HCT116 (cell line): ENCODE data around the gene LCN6. TPM values are rescaled to one million over a fixed set of nuclear protein-coding genes. Genes with fewer than 3 reads are reported as not detected.

ENCODE experiments used
- ATAC-seq: fragments of 200-7000 bp; cut with Tn5 transposase; 2 replicates; pipeline ENCODE4 v1.9.1; 2020; ENCODE audit warnings: mild to moderate bottlenecking, moderate library complexity
- BruUV-seq: library from RNA; stranded (reverse); fragments of 400-500 nt; replicated peaks from 2 replicates; lab custom pipeline; 2021; lab: Mats Ljungman, UMichigan
- CTCF ChIA-PET: fragments of 300-600 bp; sonication (Branson Sonifier 250); formaldehyde crosslinking; loops from one replicate; lab custom pipeline; 2021; ENCODE audit warnings: antibody characterized with exemption; lab: Charles Lee
- POLR2A ChIA-PET: fragments of 300-600, 350-600 bp; sonication (Branson Sonifier 250); formaldehyde crosslinking; loops from one replicate; lab custom pipeline; 2021; ENCODE audit warnings: antibody characterized with exemption; lab: Charles Lee
- RAD21 ChIA-PET, 2 experiments: fragments of 300-600 bp; sonication (Branson Sonifier 250); formaldehyde crosslinking; loops; one replicate each; lab custom pipeline; 2023; ENCODE audit warnings: low total read pairs in 2 of 2; ENCODE audit not compliant: uncharacterized antibody in 2 of 2, unreplicated experiment in 2 of 2, low non-redundant PET in 1 of 2; lab: Charles Lee
- DNase-seq: peaks from one replicate; pipeline ENCODE4 v3.0.0-alpha.2; 2010; ENCODE audit warnings: low read depth, low spot score
- H2AFZ ChIP-seq: fragments of 200-600 bp; shearing (Covaris generic), sonication (generic); 2 replicates; pipeline ENCODE4 v1.6.1; 2017; ENCODE audit warnings: low read depth, mixed run types, mixed read lengths, antibody characterized with exemption, low read length; ENCODE audit not compliant: poor library complexity, severe bottlenecking
- H3K27ac ChIP-seq: 2 replicates; pipeline ENCODE4 v1.5.1; 2012; ENCODE audit warnings: low read depth, low read length
- H3K27me3 ChIP-seq: fragments of 200-600 bp; sonication (generic); 2 replicates; pipeline ENCODE4 v1.6.1; 2016; ENCODE audit warnings: mixed run types, low read length, mixed read lengths; ENCODE audit not compliant: insufficient read depth
- H3K36me3 ChIP-seq, 2 experiments: fragments of 200-500 bp in 1 of 2; fragments of 200-600 bp in 1 of 2; sonication (Bioruptor generic) in 1 of 2; sonication (generic) in 1 of 2; 2 replicates each; pipeline versions ENCODE4 v1.5.1 to v1.6.1; 2014 to 2016; ENCODE audit warnings: low read length in 2 of 2, inconsistent platforms in 1 of 2, mixed read lengths in 1 of 2, mixed run types in 1 of 2; ENCODE audit not compliant: insufficient read depth in 2 of 2, control insufficient read depth in 1 of 2
- H3K4me1 ChIP-seq, 2 experiments: fragments of 200-600 bp in 1 of 2; sonication (generic) in 1 of 2; 2 replicates each; pipeline versions ENCODE4 v1.5.1 to v1.6.1; 2012 to 2017; ENCODE audit warnings: low read length in 2 of 2, inconsistent platforms in 1 of 2, mild to moderate bottlenecking in 1 of 2, mixed read lengths in 1 of 2, mixed run types in 1 of 2, moderate library complexity in 1 of 2; ENCODE audit not compliant: insufficient read depth in 2 of 2, control insufficient read depth in 1 of 2
- H3K4me2 ChIP-seq: fragments of 200-600 bp; sonication (generic); 2 replicates; pipeline ENCODE4 v1.6.1; 2017; ENCODE audit warnings: mixed run types, low read length, mixed read lengths
- H3K4me3 ChIP-seq, 2 experiments: fragments of 200-600 bp in 1 of 2; sonication (generic) in 1 of 2; replicated peaks in 1 of 2; 2 replicates each; pipeline ENCODE4 v1.5.1; 2011 to 2016; ENCODE audit warnings: low read length in 2 of 2, control low read depth in 1 of 2, low read depth in 1 of 2, mild to moderate bottlenecking in 1 of 2, mixed read lengths in 1 of 2, mixed run types in 1 of 2
- H3K79me2 ChIP-seq: fragments of 200-600 bp; sonication (generic); 2 replicates; pipeline ENCODE4 v1.6.1; 2017; ENCODE audit warnings: mild to moderate bottlenecking, mixed run types, low read length, moderate library complexity, mixed read lengths; ENCODE audit not compliant: insufficient read depth
- H3K9ac ChIP-seq: fragments of 200-600 bp; sonication (generic); 2 replicates; pipeline ENCODE4 v1.6.1; 2016; ENCODE audit warnings: low read length, mixed read lengths
- H3K9me2 ChIP-seq: fragments of 200-600 bp; sonication (generic), shearing (Covaris generic); 2 replicates; pipeline ENCODE4 v1.6.1; 2017; ENCODE audit warnings: mixed run types, mild to moderate bottlenecking, moderate library complexity; ENCODE audit not compliant: insufficient read depth
- H3K9me3 ChIP-seq, 2 experiments: fragments of 200-500 bp in 1 of 2; fragments of 200-600 bp in 1 of 2; sonication (Bioruptor generic) in 1 of 2; sonication (generic) in 1 of 2; 2 replicates each; pipeline ENCODE4 v1.6.1; 2014 to 2017; ENCODE audit warnings: low read length in 2 of 2, mixed read lengths in 2 of 2, inconsistent platforms in 1 of 2, low read depth in 1 of 2, mild to moderate bottlenecking in 1 of 2, mixed run types in 1 of 2, moderate library complexity in 1 of 2; ENCODE audit not compliant: control insufficient read depth in 1 of 2, insufficient read depth in 1 of 2
- H4K20me1 ChIP-seq: fragments of 200-600 bp; sonication (generic), shearing (Covaris generic); 2 replicates; pipeline ENCODE4 v1.6.1; 2017; ENCODE audit warnings: mixed run types, mild to moderate bottlenecking, moderate library complexity; ENCODE audit not compliant: insufficient read depth
- CBX3 ChIP-seq: IDR thresholded peaks from 2 replicates; pipeline ENCODE4 v1.6.1; 2012; ENCODE audit warnings: low read depth
- CEBPB ChIP-seq: IDR thresholded peaks from 2 replicates; pipeline ENCODE4 v1.6.1; 2012; ENCODE audit warnings: low read depth
- EGR1 ChIP-seq: IDR thresholded peaks from 2 replicates; pipeline ENCODE4 v1.6.1; 2012; ENCODE audit warnings: low read depth
- ELF1 ChIP-seq: IDR thresholded peaks from 2 replicates; pipeline ENCODE4 v1.6.1; 2012; ENCODE audit warnings: low read depth, borderline replicate concordance
- EZH2 ChIP-seq: fragments of 200-600 bp; sonication (generic); IDR thresholded peaks from 2 replicates; pipeline ENCODE4 v1.6.1; 2017; ENCODE audit warnings: antibody characterized with exemption, mixed run types
- EZH2phosphoT487 ChIP-seq: fragments of 200-600 bp; IDR thresholded peaks from 2 replicates; pipeline ENCODE4 v1.6.1; 2018; ENCODE audit warnings: antibody characterized with exemption, borderline replicate concordance
- FOSL1 ChIP-seq: IDR thresholded peaks from 2 replicates; pipeline ENCODE4 v1.6.1; 2012; ENCODE audit warnings: low read depth
- POLR2A ChIP-seq: IDR thresholded peaks from 2 replicates; pipeline ENCODE4 v1.7.0; 2011; ENCODE audit warnings: borderline replicate concordance; ENCODE audit not compliant: insufficient read depth, insufficient read length; ENCODE audit errors: extremely low read depth
- POLR2AphosphoS5 ChIP-seq: IDR thresholded peaks from 2 replicates; pipeline ENCODE4 v1.6.1; 2011; ENCODE audit warnings: mild to moderate bottlenecking, low read depth, low read length, moderate library complexity
- SIN3A ChIP-seq: IDR thresholded peaks from 2 replicates; pipeline ENCODE4 v1.6.1; 2012; ENCODE audit warnings: low read depth
- SP1 ChIP-seq: IDR thresholded peaks from 2 replicates; pipeline ENCODE4 v1.6.1; 2012; ENCODE audit warnings: low read depth
- SRF ChIP-seq: IDR thresholded peaks from 2 replicates; pipeline ENCODE4 v1.6.1; 2012; ENCODE audit warnings: low read depth
- TCF7L2 ChIP-seq: IDR thresholded peaks from 2 replicates; pipeline ENCODE4 v1.7.0; 2011; ENCODE audit warnings: borderline replicate concordance, inconsistent platforms; ENCODE audit not compliant: insufficient read depth, insufficient read length; ENCODE audit errors: extremely low read depth
- YY1 ChIP-seq: IDR thresholded peaks from 2 replicates; pipeline ENCODE4 v1.6.1; 2011; ENCODE audit warnings: low read length, low read depth, moderate library complexity, mild to moderate bottlenecking; ENCODE audit not compliant: insufficient replicate concordance; ENCODE audit errors: extremely low read depth
- ZNF274 ChIP-seq: fragments of 200-500 bp; sonication (Bioruptor generic); IDR thresholded peaks from 2 replicates; pipeline ENCODE4 v1.6.1; 2014; ENCODE audit warnings: mild to moderate bottlenecking, low read depth, low read length, inconsistent platforms
- intact Hi-C: fragments of 100-400 bp; cut with micrococcal nuclease; formaldehyde crosslinking; loops from 2 replicates; pipeline ENCODE4 v1.10.0; 2022
- total RNA-seq: library from RNA; stranded (reverse); gene quantifications from one replicate; pipeline ENCODE4 v1.2.1, GENCODE V29; 2021; ENCODE audit not compliant: unreplicated experiment
- TF ChIP-seq, protein P1 (sequence below): IDR thresholded peaks from 2 replicates; pipeline ENCODE4 v1.6.1; 2012
- TF ChIP-seq, protein P2 (sequence below): IDR thresholded peaks from 2 replicates; pipeline ENCODE4 v1.6.1; 2011; ENCODE audit warnings: mild to moderate bottlenecking, low read length, moderate library complexity; ENCODE audit not compliant: insufficient replicate concordance; ENCODE audit errors: extremely low read depth
- TF ChIP-seq, protein P3 (sequence below), 3 experiments: fragments of 200-600 bp in 1 of 3; sonication (generic) in 1 of 3; IDR thresholded peaks in 2 of 3; conservative IDR thresholded peaks in 1 of 3; 2 replicates each; pipeline ENCODE4 v1.5.1; 2012 to 2017; ENCODE audit warnings: low read depth in 2 of 3, low read length in 2 of 3, antibody characterized with exemption in 1 of 3, borderline replicate concordance in 1 of 3, control low read depth in 1 of 3, mild to moderate bottlenecking in 1 of 3, mixed read lengths in 1 of 3, mixed run types in 1 of 3, moderate library complexity in 1 of 3; ENCODE audit not compliant: insufficient read depth in 1 of 3
- TF ChIP-seq, protein P4 (sequence below): IDR thresholded peaks from 2 replicates; pipeline ENCODE4 v1.6.1; 2012; ENCODE audit warnings: low read depth
- TF ChIP-seq, protein P5 (sequence below): IDR thresholded peaks from 2 replicates; pipeline ENCODE4 v1.6.1; 2012

The LCN6 gene
- total RNA-seq, 1 experiment from 2014 or later: not detected

GRCh38 chr9:136759001-136759400, 10.7 kb upstream of the LCN6 start:
- no peaks in the 10 kb centered on the region for H3K9me2 ChIP-seq
- H3K4me3 ChIP-seq: no peak overlapping the region
- H3K79me2 ChIP-seq: no peaks in the 10 kb centered on the region
- H3K4me2 ChIP-seq: no peak overlapping the region
- no peak for DNase-seq
- ChIA-PET RAD21 (no interaction called here), CTCF (interaction anchor here (1.1 kb wide), 1 partner anchor 268 kb away, joined by 3 read pairs; no protein-coding TSS in a partner anchor), POLR2A (interaction anchor here (1.4 kb wide), 1 partner anchor 32 kb away, joined by 7 read pairs; no protein-coding TSS in a partner anchor)
- H3K9me3 ChIP-seq: peaks cover 0 to 9% of the 10 kb centered on the region in 2 experiments; a peak in 2 of 4 replicates
- H3K36me3 ChIP-seq: no peaks in the 10 kb centered on the region
- H4K20me1 ChIP-seq: no peaks in the 10 kb centered on the region
- peaks cover 13 to 25% of the 10 kb centered on the region in 2 experiments; a peak in 3 of 4 replicates for H3K4me1 ChIP-seq
- ATAC-seq: no peak
- no peak overlapping the region for H3K27ac ChIP-seq
- intact Hi-C loops: no loop called here
- BruUV-seq: no TSS peak
- H2AFZ ChIP-seq: no peak overlapping the region
- H3K9ac ChIP-seq: no peak overlapping the region
- TF ChIP-seq SRF (no peak), YY1 (no peak), SIN3A (no peak), ELF1 (no peak), CEBPB (no peak), POLR2A (no peak), EGR1 (no peak), SP1 (no peak), POLR2AphosphoS5 (no peak), ZNF274 (no peak), CBX3 (no peak), EZH2 (no peak), TCF7L2 (no peak), FOSL1 (no peak), EZH2phosphoT487 (no peak)
- TF ChIP-seq, protein P1, sequence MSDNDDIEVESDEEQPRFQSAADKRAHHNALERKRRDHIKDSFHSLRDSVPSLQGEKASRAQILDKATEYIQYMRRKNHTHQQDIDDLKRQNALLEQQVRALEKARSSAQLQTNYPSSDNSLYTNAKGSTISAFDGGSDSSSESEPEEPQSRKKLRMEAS: no peak
- TF ChIP-seq, protein P2, sequence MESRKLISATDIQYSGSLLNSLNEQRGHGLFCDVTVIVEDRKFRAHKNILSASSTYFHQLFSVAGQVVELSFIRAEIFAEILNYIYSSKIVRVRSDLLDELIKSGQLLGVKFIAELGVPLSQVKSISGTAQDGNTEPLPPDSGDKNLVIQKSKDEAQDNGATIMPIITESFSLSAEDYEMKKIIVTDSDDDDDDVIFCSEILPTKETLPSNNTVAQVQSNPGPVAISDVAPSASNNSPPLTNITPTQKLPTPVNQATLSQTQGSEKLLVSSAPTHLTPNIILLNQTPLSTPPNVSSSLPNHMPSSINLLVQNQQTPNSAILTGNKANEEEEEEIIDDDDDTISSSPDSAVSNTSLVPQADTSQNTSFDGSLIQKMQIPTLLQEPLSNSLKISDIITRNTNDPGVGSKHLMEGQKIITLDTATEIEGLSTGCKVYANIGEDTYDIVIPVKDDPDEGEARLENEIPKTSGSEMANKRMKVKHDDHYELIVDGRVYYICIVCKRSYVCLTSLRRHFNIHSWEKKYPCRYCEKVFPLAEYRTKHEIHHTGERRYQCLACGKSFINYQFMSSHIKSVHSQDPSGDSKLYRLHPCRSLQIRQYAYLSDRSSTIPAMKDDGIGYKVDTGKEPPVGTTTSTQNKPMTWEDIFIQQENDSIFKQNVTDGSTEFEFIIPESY: no peak
- TF ChIP-seq, protein P3, sequence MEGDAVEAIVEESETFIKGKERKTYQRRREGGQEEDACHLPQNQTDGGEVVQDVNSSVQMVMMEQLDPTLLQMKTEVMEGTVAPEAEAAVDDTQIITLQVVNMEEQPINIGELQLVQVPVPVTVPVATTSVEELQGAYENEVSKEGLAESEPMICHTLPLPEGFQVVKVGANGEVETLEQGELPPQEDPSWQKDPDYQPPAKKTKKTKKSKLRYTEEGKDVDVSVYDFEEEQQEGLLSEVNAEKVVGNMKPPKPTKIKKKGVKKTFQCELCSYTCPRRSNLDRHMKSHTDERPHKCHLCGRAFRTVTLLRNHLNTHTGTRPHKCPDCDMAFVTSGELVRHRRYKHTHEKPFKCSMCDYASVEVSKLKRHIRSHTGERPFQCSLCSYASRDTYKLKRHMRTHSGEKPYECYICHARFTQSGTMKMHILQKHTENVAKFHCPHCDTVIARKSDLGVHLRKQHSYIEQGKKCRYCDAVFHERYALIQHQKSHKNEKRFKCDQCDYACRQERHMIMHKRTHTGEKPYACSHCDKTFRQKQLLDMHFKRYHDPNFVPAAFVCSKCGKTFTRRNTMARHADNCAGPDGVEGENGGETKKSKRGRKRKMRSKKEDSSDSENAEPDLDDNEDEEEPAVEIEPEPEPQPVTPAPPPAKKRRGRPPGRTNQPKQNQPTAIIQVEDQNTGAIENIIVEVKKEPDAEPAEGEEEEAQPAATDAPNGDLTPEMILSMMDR (IDR thresholded peaks at IDR 0.05 in 2 of 3, conservative IDR thresholded peaks at IDR 0.05 in 1 of 3; ENCODE audit: borderline replicate concordance in 1 of 3, insufficient read depth in 1 of 3, low read depth in 2 of 3, low read length in 2 of 3): no peak
- TF ChIP-seq, protein P4, sequence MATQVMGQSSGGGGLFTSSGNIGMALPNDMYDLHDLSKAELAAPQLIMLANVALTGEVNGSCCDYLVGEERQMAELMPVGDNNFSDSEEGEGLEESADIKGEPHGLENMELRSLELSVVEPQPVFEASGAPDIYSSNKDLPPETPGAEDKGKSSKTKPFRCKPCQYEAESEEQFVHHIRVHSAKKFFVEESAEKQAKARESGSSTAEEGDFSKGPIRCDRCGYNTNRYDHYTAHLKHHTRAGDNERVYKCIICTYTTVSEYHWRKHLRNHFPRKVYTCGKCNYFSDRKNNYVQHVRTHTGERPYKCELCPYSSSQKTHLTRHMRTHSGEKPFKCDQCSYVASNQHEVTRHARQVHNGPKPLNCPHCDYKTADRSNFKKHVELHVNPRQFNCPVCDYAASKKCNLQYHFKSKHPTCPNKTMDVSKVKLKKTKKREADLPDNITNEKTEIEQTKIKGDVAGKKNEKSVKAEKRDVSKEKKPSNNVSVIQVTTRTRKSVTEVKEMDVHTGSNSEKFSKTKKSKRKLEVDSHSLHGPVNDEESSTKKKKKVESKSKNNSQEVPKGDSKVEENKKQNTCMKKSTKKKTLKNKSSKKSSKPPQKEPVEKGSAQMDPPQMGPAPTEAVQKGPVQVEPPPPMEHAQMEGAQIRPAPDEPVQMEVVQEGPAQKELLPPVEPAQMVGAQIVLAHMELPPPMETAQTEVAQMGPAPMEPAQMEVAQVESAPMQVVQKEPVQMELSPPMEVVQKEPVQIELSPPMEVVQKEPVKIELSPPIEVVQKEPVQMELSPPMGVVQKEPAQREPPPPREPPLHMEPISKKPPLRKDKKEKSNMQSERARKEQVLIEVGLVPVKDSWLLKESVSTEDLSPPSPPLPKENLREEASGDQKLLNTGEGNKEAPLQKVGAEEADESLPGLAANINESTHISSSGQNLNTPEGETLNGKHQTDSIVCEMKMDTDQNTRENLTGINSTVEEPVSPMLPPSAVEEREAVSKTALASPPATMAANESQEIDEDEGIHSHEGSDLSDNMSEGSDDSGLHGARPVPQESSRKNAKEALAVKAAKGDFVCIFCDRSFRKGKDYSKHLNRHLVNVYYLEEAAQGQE: no peak
- TF ChIP-seq, protein P5, sequence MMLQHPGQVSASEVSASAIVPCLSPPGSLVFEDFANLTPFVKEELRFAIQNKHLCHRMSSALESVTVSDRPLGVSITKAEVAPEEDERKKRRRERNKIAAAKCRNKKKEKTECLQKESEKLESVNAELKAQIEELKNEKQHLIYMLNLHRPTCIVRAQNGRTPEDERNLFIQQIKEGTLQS: no peak
- H3K27me3 ChIP-seq: no peaks in the 10 kb centered on the region
